Measurements from ENCODE around the gene STK17B. TPM values are rescaled to one million over a fixed set of nuclear protein-coding genes. Genes with fewer than 3 reads are reported as not detected.

Gene STK17B
- total and polyA plus RNA-seq, 2 of the 8 experiments (the other 6 are each of a cell fraction or from before 2014, with no cell fraction given): 1.8 to 10.5 TPM

DNA sequence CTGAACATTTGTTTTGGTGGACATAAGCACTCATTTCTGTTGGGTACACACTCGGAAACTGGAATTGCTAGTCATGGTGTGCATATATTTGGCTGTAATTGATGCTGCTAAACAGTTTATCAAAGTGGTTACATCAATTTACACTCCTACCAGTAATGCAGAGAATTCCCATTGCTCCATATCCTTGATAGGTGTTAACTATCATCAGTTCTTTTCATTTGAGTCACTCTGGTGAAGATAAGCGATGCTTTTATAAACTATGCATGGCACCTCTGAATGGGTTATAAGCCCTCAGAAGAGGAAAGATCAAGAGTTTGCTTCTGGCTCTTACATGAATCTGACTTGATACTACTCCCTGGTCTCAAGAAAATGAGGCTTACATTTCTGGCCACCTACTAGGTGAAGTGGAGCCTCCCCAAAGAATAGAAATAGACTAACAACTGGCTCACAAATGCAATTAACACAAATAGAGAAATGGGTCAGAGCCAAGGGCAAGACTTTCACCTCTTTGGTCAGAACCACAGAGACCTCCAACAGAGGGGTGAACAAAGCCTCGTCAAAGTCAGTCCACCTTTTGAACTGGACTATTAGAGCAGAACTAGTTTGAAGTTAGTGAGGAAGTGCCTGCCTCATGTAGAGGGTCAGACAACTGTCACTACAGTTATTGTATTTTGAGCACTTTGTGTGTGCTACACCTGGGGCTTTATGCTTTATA is 15.0 kb upstream of the STK17B start (continued):
- TF ChIP-seq, protein P1, sequence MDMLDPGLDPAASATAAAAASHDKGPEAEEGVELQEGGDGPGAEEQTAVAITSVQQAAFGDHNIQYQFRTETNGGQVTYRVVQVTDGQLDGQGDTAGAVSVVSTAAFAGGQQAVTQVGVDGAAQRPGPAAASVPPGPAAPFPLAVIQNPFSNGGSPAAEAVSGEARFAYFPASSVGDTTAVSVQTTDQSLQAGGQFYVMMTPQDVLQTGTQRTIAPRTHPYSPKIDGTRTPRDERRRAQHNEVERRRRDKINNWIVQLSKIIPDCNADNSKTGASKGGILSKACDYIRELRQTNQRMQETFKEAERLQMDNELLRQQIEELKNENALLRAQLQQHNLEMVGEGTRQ (IDR thresholded peaks at IDR 0.05; ENCODE audit: low read length): no peak
- TF ChIP-seq CBX5 (IDR thresholded peaks at IDR 0.05; ENCODE audit: low read depth, low read length) (no peak), EGR1 (IDR thresholded peaks at IDR 0.05; ENCODE audit: borderline replicate concordance, low read depth, low read length) (no peak), TCF12 (IDR thresholded peaks at IDR 0.05; ENCODE audit: low read depth, low read length) (no peak), JUND (IDR thresholded peaks at IDR 0.05; ENCODE audit: low read length) (no peak), POLR2A (IDR thresholded peaks at IDR 0.05; ENCODE audit: control extremely low read depth in 1 of 2, low read depth in 2 of 2, low read length in 2 of 2) (no peak)

All from H1 (cell line).